ENCODE results near the gene FAM163B.
A peak's percentile ranks its signal among the peaks of the same experiment; 100 is the strongest.

Gene FAM163B

DNA sequence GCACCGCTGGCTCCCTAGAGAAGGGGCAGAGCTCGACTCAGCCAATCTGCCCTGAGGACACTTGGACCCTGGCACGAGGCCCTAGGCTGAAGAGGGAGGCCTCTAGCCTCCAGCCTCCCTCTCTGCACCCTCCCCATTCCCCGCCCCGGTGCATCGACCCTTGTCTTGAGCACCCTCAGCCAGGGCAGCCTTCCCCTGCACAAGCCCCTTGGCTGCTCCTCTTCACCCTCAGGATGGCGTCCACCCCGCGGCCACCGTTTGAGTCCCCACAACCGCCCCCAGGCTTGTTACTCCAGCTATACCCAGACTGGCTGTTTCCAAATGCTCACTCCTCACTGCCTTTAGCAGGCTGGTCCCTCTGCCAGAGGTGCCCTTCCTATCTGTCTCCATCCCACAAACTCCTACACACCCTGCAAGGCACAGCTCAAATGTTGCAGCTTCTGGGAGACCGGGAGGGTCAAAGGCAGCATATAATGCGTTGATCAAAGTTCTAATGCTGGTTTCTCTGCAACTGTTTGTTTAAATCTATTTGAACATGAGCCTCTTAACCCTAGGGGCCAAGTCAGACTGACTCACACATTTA is 6.5 kb upstream of the FAM163B start:
- no peak for DNase-seq

DNA sequence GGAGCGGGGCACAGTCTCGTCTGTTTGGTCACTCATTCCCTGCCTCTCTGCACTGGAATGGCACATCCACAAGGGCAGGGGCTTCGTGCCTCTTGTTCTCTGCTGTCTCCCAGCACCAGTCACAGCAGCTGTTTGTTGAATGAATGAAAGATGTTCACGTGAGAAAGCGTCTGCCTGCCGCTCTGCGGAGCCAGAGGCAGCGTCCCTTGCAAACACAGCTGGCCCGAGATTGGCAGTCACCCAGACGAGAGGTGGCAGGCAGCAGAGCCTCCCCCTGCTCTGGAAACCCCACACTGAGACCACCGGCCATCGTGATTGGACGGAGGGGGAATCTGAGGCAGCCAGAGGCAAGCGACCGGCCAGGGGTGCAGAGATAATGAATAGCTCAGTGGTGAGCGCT is 6.0 kb upstream of the FAM163B start:
- DNase-seq: no peak

DNA sequence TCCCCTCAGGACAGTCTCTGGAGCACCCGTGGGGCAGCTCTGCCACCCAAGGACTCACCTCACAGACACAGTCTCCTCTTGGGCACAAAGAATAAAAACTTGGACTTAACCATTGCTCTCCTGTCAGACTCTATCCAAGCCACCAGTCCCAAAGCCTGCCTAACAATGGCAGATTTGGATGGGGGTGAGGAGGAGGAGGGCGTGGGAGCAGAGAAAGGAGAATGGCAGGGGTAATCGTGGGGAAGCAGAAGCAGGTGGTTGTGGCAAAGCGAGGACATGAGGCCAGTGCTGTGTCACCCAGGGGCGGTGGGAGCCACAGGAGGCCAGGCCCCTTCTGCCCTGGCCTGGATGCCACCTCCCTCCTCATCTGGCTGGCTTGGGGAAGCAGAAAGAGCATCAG is 5.5 kb upstream of the FAM163B start:
- DNase-seq: no peak

DNA sequence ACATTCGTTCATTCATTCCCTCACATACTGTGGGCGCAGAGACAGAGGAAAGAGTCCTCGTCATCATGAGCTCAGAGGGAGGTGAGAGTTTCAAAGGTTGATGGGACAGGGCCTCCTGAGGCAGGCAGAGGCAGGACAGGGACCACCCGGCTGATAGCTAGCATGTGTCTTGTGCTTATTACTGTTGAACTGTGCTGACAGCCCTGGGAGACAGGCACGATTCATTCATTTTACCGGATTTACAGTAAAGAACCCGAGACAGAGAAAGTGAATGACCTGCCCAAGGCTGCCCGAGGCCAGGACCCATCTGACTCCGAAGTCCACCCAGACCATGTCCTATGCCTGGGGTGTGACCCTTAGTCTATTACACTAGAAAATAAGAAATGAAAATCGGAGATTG is 4.9 kb upstream of the FAM163B start:
- DNase-seq: no peak

DNA sequence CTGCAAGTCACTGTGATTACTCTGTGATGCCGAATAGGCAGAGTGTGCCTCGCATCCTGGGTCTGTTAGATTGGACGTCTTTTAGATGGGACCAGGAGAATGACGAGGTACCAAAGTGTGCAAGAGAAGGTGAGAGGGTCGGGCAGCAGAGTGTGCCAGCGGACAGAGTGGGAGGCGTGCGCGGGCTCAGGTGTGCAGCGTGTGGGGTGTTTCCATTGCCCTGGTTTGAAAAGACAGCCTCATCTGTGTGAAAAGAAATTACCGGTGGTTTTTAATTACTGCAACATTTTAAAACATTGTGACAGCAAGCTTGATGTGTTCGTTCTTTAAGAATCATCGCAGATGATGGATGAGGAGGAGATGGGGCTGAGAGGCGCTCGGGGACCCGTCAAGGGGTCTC is 4.2 kb upstream of the FAM163B start:
- no peak for DNase-seq

DNA sequence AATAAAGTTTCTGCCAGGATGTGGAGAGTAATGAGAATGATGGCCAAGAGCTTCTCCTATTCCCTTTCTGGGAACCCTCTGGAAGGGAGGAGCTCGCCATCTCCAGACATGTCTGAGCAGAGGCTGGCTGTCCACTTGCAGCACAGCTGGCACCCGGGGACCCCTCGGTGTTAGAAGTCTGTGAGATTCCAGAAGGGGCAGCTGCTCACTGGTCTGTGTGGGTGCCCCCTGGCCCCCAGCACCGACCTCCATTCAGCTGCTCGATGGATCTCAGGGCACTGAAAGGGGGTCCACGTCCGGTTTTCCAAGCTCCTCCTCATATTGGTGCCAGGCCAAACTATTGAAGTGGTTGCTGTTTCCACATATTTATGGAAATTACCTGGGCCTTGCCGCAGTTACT is 3.6 kb upstream of the FAM163B start:
- no peak for DNase-seq

DNA sequence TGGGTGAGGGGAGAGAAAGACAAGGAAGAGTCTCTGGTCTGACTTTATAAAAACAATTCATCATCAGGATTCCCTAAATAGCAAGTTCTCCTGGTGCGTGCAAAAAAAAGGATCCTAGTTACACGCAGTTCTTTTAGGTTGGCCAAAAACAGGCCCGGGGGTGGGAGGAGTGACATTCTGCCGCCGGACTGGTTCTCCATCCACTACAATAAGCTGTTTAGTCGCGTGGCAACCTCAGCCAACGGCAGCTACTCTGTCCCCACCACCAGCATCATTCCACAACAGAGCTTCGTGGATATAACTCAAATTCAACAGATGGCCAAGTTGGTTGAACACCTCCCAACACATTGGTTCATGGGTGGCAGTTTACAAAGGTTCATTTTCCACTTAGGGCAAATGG is 2.9 kb upstream of the FAM163B start:
- no peak for DNase-seq

DNA sequence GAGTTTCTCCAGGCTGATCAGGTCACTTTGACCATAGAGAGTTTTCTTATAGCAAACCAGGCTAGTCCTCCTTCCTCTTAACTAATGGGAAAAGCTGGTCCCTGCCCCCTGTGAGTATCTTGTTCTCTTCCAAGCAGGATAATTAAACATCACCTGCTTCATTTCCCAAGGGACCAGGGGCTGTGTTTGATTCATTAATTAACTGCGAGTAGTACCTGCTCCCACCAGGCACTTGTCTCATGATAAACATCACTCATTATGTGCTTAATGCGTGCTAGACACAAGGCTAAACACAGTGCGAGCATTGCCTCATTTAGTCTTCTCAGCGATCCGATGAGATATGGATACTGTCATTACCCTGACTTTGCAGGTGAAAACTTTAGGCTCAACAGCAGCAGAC is 1.7 kb upstream of the FAM163B start:
- no peak for DNase-seq

DNA sequence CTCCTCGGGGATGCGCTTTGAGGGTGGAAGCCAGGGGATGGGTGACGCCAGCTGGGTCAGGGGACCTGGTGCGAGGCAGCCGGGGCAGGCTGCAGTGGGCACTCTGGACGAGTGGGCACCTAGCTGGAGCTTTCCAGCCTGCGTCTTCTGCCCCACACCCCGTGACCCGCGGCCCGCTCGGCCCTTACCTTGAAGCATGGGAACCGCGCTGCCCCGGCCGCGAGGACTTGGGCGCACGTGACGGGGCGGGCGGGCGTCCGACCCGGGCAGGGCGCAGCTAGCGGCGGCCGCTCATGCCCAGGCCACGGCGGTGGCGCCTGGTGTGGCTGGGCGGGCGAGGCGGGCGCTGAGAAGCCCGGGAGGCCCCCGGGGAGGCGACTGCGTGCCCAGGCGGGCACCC is 300 bp downstream of the FAM163B start:
- DNase-seq: no peak

DNA sequence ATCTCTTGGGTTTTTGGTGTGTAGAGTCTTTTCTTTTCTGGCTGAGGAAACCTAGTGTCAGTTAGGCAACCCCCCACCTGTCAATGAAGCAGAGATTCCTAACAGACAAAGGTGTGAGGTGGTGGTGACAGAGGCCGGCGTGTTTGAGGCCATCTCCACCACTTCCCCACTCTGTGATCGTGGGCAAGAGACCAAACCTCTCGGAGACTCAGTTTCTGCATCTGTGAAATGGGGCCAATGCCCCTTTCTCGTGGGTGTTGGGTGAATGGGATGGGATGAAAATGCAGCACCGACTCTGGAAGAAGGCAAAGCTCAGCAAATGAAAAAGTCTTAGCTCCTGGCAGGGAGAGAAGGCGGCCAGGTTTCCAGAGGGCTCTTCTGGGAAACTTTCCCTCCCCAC is 807 bp downstream of the FAM163B start:
- DNase-seq: no peak

DNA sequence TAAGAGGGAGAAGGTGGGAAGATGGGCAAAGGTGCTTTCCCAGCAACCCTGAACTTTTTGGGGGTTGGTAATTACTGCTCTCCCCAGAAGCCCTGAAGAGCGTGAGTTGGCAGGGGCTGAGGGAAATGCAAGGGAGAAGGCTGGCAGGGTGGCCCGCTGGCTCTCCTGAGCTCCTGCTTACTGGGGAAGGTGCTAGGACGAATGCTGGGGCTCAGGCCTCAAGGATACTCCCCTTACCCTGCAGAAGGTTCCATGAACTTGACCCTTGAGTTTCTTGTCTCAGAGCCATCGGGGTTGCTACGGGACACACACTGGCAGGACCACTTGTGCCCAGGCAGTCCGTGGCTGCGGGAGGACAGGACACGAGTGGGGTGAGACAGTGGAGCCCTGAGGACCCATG is 1.2 kb downstream of the FAM163B start:
- DNase-seq: no peak

DNA sequence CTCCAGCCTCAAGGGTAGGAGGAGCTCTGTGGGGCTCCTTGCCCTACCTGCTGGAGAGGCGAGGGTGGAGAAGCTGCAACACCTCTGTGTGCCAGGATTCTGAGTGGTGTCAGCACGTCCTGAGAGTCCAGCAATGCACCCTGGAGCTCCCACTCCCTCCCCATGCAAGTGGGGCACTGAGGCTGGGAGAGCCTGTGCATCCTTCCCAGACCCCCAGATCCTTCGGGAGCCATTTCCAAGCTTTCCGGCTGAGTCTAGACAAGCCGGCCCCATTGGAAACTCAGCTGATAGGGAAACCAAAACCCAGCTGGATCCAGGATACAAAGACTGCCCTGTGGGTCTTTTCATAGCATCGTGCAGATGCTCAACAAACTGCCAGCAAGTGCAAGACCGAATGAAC is 1.8 kb downstream of the FAM163B start:
- no peak for DNase-seq

DNA sequence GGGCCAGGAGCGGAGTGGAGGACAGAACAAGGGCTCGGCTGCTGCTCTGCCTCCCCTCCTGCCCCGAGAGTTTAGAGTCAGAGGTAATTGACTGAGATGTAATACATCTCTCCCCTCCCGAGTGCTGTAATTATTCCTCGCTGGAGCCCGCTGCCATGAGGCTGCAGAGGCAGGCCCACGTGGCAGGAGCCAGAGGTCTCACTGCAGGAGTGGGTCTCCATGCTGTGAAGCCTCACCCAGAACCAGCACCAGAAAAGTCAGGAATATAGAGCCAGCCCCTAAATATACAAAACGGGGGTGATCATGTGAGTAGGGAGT is 2.5 kb downstream of the FAM163B start:
- DNase-seq: no peak

DNA sequence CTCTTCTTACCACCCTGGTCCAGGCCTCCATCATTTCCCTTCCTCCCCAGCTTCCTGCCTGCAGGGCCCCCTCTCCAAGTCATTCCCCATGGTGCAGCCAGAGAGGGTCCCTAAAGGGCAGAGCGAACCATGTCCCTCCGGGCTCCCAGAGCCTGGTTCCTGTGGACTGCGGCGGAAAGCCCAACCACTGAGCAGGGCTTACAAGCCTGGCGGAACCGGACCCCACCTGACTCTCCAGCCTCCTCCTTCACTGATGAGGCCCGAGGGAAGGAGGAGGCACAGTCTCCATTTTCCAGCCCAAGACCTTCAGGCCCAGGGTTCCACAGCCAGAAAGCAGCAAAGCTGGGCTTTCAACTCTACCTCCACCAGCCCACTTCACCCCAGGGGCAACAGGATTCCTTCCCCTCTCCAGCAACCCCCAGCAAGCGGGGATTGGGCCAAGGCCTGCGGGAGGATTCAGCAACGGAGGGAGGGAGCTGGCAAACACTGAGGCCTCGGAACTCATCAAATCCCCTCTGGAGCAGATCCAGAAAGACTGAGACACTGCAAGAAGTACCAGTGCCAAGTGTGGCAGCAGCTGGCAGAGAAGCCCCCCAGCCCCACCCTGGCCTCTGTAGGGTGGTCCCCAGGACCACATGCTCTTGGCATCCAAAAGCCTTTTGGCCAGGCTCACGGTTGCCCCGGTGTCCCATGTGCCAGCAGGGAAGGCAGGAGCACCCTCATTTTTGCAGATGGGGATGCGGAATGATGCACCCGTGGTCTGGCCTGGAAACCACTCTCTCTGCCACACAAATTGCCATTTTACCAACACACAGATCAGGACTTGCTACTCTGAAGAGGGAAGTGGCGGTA is 3.1 kb downstream of the FAM163B start:
- no peak for DNase-seq

DNA sequence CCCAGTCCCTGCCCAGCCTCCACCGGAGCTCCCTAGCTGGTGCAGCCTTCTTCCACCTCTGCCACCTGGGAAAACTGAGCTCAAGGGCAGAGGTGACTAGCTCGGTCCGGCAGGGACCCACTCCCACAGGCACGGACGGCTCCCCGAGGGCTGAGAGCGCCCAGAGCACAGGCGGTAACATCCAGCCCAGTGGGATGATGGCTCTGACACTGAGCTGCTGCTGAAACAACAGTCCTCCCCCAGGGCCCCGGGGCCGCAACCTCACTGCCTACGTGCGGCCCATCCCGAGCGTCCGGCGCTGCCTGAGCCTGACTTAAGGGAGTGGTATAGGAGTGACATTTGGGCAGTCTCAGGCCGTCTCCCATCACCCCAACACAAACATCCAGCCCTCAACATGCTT is 3.7 kb downstream of the FAM163B start:
- no peak for DNase-seq

DNA sequence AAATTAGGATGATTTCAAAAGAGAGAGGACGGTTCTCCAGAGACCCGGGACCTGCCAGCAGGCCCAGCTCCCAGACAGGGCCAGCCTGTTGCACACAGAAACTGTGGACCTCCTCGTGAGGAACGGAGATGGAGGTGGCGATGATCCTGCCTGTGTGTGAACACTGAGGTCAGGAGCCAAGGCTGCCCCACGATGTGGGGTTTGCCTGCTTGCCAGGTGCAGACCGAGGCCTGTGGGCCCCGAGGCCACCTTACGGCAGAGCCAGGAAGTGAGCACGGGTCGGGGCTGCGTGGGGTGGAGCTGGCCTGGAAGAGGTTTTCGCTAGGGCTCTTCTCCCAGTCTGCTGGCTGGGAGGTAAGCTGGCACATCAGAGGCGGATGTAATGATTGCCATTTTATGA is 4.3 kb downstream of the FAM163B start:
- DNase-seq: no peak

DNA sequence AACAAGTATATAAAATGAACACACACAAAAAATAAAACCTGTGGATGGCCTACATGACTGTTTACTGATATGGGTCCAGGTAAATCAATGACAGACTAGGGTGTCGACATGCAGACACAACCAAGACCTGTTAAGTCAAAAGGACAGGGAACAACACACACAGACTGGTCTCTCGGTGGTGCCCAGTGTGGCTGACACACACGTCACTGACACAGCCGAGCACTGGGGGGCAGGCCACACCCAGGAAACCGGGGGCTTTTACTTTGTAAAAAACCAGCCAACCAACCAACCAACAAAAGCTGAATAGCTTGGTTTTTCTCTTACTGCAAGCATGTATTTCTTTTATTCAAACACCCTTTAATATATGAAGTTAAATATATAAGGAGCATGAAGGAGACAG is 5.0 kb downstream of the FAM163B start:
- peak in 1 of 4 experiments; percentile 38 for DNase-seq

DNA sequence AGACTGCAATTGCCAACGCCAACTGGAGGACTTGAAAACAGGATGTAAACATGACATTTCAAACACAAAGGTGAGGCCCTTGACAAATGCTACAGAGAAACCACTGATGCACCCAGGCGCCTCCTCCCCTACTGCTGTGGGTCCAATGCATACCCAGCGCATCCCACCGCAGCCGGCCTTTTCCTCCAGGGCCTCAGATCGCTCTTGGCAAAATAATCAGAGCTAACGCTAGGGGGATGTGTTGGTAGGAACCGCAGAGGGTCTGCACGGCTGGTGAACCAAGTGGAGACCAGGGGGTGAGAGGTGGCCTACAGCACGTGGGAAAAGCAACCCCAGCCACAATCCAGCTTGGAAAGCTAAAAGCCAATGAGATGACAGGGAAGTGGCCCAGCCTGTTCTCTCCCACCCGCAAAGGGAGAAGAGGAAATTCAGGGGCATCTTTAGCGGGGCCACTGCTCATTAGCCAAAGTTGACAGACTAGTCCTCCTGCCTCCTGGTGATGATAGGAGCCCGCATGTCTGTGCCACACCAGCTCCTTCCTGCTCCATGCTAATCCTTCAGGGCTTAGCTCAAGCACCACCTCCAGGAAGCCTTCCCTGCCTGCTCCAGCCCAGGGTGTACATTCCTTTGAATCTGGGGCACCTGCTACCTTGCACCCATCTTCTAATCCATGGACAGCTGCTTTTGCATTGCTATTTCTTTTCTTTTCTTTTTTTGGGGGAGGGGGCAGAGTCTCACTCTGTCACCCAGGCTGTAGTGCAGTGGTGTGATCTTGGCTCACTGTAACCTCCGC is 5.9 kb downstream of the FAM163B start:
- DNase-seq: no peak

DNA sequence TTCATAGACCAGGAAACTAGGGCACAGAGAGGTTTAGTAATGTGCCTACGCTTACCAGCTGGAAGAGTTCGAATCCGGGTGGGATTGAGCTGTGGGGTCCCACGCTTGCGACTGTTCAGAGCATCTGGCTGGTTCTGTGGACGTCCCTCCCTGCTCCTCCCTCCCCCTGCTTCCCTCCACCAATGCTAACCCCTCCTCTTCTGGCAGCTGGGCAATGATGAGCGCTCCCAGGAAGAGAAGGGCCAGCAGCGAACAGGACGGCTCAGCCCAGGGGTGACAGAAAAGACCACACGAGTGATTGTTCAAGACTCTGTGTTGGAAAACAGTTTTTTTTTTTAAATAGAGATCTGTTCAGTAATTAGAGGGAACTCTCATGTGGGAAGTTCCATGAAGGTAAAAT is 6.9 kb downstream of the FAM163B start:
- no peak for DNase-seq

DNA sequence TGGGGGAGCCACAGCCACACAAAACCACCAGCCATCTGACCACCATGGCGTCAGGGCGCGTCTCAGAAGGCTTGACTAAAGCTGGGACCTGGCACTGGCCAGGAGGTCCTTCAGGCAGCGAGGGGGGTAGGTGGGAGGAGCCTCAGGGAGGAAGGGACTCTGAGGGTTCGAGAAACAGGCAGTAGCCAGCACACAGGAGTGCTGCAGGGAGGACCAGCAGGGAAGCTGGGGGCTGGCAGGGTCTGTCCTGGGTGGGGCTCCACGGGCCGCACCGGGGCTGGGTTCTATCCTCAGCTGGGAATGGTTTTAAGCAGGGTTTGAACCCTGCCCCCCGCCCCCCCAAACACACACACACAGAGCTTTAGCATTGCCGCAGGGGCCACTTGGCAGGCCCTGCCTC is 7.4 kb downstream of the FAM163B start:
- no peak for DNase-seq

DNA sequence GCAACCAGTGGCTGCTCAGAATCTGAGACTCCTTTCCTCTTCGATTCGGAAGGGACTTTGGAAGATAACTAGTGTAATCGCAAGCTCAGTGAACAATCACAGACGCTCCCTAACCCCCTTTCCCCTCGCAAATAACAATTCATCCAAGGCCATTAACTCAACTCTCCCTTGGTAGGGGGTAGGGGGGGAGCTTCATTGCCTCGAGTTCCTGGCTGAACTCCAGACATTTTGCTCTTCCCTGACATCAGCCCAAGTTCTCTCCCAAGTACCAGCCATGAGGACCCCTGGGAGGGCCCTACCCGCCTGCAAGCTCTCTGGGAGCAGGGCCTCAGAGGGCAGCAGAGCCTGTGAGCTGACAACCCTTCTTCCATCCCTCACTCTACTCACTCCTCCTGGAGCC is 8.4 kb downstream of the FAM163B start:
- no peak for DNase-seq

DNA sequence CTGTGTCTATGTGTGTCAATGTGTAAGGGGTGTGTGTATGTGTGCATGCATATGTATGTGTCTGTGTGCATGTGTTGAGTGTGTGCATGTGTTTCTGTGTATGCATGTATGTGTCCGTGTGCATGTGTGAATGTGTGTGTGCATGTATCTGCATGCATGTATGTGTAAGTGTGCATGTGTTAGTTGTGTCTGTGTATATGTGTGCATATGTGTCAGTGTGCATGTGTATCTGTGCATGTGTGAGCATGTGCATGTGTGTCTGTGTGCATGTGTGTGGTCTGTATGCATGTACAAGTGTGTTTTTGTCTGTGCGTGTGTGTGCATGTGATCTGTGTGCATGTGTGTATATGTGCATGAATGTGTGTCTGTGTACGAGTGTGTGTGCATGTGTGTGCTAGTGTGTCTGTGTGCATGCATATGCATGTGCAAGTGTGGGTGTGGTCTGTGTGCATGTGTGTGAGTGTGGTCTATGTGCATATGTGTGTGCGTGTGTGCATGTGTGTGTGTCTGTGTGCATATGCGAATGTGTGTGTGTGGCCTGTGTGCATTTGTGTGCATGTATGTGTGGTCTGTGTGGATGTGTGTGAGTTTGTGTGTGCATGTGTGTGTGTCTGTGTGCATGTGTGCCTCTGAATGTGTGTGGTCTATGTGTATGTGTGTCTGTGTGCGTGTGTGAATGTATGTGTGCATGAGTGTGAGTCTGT is 9.6 kb downstream of the FAM163B start:
- no peak for DNase-seq

DNA sequence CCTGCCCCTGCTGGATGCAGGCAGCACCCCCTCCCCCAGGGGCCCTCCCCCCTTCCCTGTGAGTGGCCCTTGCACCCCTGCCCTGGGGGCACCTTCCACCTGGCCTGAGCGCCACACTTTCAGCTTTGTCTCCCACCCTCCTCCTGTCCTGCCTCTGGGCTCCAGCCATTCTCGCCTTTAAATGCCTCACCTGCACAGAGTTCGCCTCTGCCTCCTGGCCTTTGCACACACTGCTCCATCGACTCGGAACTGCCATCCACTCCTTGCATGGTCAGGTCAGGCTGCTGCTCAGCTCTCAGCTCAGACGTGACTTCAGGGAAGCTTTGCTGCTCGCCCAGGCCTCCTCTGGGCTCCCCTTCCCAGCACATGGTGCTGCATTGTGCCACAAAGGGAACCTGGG is 10.2 kb downstream of the FAM163B start:
- no peak for DNase-seq
